Astrocyte (in vitro differentiated cells and primary cell): ENCODE measurements around the gene EDN2.

Source experiments
- CTCF ChIP-seq: IDR thresholded peaks from 2 replicates; pipeline ENCODE4 v1.5.1; 2011; ENCODE audit warnings: low read depth, mild to moderate bottlenecking, inconsistent platforms, low read length, moderate library complexity; ENCODE audit not compliant: insufficient read depth
- EZH2 ChIP-seq: IDR thresholded peaks from 2 replicates; pipeline ENCODE4 v1.6.1; 2012; ENCODE audit warnings: mild to moderate bottlenecking, low read length, inconsistent platforms; ENCODE audit not compliant: insufficient read depth

GRCh38 chr1:41502912-41503311 lies 18.4 kb upstream of the EDN2 start:
- TF ChIP-seq EZH2 (no peak), CTCF (no peak)
